HepG2 (cell line): Measurements from ENCODE around the gene EFEMP2. TPM values are rescaled to one million over a fixed set of nuclear protein-coding genes. Genes with fewer than 3 reads are reported as not detected.

Experiments
- ATAC-seq: fragments of 200-7000 bp; cut with Tn5 transposase; 3 replicates; pipeline ENCODE4 v1.9.1; 2020; ENCODE audit warnings: mild to moderate bottlenecking, moderate library complexity
- BruUV-seq: library from RNA; stranded (reverse); fragments of 400-500 nt; replicated peaks from 2 replicates; lab custom pipeline; 2021; lab: Mats Ljungman, UMichigan
- CTCF ChIA-PET: fragments of 300-600 bp; formaldehyde crosslinking; extraction: SDS; loops from one replicate; lab custom pipeline; 2021; ENCODE audit warnings: low total read pairs, inconsistent platforms, low intra/inter-chr PET ratio; lab: Yijun Ruan, JAX
- POLR2A ChIA-PET: fragments of 350-600 bp; sonication (Branson Sonifier 250); formaldehyde crosslinking; loops from one replicate; lab custom pipeline; 2020; ENCODE audit warnings: antibody characterized with exemption, inconsistent platforms; lab: Yijun Ruan, JAX
- DNase-seq: peaks from one replicate; pipeline ENCODE4 v3.0.0-alpha.2; 2015; ENCODE audit warnings: low spot score
- FAIRE-seq: peaks from 3 replicates; lab custom pipeline; 2011; peaks lifted over from hg19 to GRCh38; lab: Jason Lieb, UNC
- H2AFZ ChIP-seq: one replicate; pipeline ENCODE4 v1.6.1; 2011; ENCODE audit warnings: low read length, inconsistent platforms
- H3K27ac ChIP-seq: fragments of 300-600 bp; 3 replicates; pipeline ENCODE4 v1.8.0; 2011; ENCODE audit warnings: mixed run types, mild to moderate bottlenecking, mixed read lengths, low read length, inconsistent platforms; ENCODE audit not compliant: insufficient read depth; ENCODE audit errors: extremely low read length
- H3K27me3 ChIP-seq, 2 experiments: fragments of 200-600 bp in 1 of 2; 2 replicates in 1 of 2; 3 replicates in 1 of 2; pipeline versions ENCODE4 v1.6.0 to v1.8.0; 2011; ENCODE audit warnings: low read length in 2 of 2, mild to moderate bottlenecking in 2 of 2, moderate library complexity in 2 of 2, inconsistent platforms in 1 of 2; ENCODE audit not compliant: insufficient read depth in 2 of 2, control insufficient read depth in 1 of 2
- H3K36me3 ChIP-seq, 2 experiments: fragments of 200-600 bp in 1 of 2; replicated peaks in 1 of 2; 2 replicates in 1 of 2; 3 replicates in 1 of 2; pipeline versions ENCODE4 v1.5.1 to v1.8.0; 2011; ENCODE audit warnings: low read length in 2 of 2, inconsistent platforms in 1 of 2; ENCODE audit not compliant: insufficient read depth in 2 of 2, control insufficient read depth in 1 of 2
- H3K4me1 ChIP-seq: 2 replicates; pipeline ENCODE4 v1.5.1; 2012; ENCODE audit warnings: low read length, inconsistent platforms; ENCODE audit not compliant: insufficient read depth
- H3K4me2 ChIP-seq: 2 replicates; pipeline ENCODE4 v1.6.0; 2011; ENCODE audit warnings: low read depth, low read length, inconsistent platforms
- H3K4me3 ChIP-seq, 3 experiments: fragments of 200-600 bp in 1 of 3; sonication (generic), shearing (Covaris generic) in 1 of 3; replicated peaks in 1 of 3; 2 replicates each; pipeline ENCODE4 v1.5.1; 2011 to 2016; ENCODE audit warnings: low read length in 3 of 3, inconsistent platforms in 2 of 3, low read depth in 2 of 3, mild to moderate bottlenecking in 2 of 3, control low read depth in 1 of 3, mixed read lengths in 1 of 3; ENCODE audit not compliant: insufficient read depth in 1 of 3
- H3K79me2 ChIP-seq: one replicate; pipeline ENCODE4 v1.6.1; 2011; ENCODE audit warnings: low read length, inconsistent platforms; ENCODE audit not compliant: insufficient read depth
- H3K9ac ChIP-seq: 2 replicates; pipeline ENCODE4 v1.6.0; 2011; ENCODE audit warnings: mild to moderate bottlenecking, low read depth, low read length, inconsistent platforms; ENCODE audit not compliant: insufficient read depth
- H3K9me3 ChIP-seq: 2 replicates; pipeline ENCODE4 v1.5.1; 2012; ENCODE audit warnings: mild to moderate bottlenecking, low read length
- H4K20me1 ChIP-seq: 2 replicates; pipeline ENCODE4 v1.6.0; 2011; ENCODE audit warnings: inconsistent platforms, mild to moderate bottlenecking, low read length, moderate library complexity; ENCODE audit not compliant: insufficient read depth
- MXD1 ChIP-seq: sonication (generic); formaldehyde crosslinking; IDR thresholded peaks from 2 replicates; pipeline ENCODE4 v1.4.0; 2020; ENCODE audit warnings: mild to moderate bottlenecking, missing genetic modification reagents
- SMC3 ChIP-seq: IDR thresholded peaks from 2 replicates; pipeline ENCODE4 v1.6.1; 2011; ENCODE audit warnings: low read length, improper control_type of control experiment
- TFE3 ChIP-seq: IDR thresholded peaks from 2 replicates; pipeline ENCODE4 v1.6.1; 2016
- WGBS: methylation state at CpG from one replicate; pipeline ENCODE4 v1.1.6; 2017; ENCODE audit warnings: low lambda C conversion rate; 5-methylcytosine and 5-hydroxymethylcytosine counted together
- in situ Hi-C: cut with HindIII; loops from 2 replicates; pipeline ENCODE4 v1.10.0; 2017; ENCODE audit warnings: low pct_unique_long_range_greater_than_20kb; ENCODE audit not compliant: extremely low pct_ligation_motif_present
- intact Hi-C: fragments of 100-400 bp; cut with micrococcal nuclease; formaldehyde crosslinking; loops from one replicate; pipeline ENCODE4 v1.10.0; 2022; ENCODE audit not compliant: unreplicated experiment
- polyA plus RNA-seq, 8 experiments: library from polyadenylated mRNA; depleted of rRNA in 3 of 8; stranded (reverse) in 7 of 8; unstranded in 1 of 8; fragments of >200 nt; fragmentation: Illumina TruSeq in 4 of 8; extraction: Trizol in 4 of 8; gene quantifications; 2 replicates each; pipeline versions ENCODE4 v1.2.1 to v1.2.3, GENCODE V29; 2011 to 2016; ENCODE audit warnings: low read depth in 4 of 8, missing spikeins in 1 of 8, mixed read lengths in 1 of 8; ENCODE audit not compliant: insufficient read depth in 1 of 8
- total RNA-seq, 5 experiments: library from RNA; depleted of rRNA; stranded (reverse); fragments of >200 nt; fragmentation: Illumina TruSeq; extraction: Trizol; gene quantifications; 2 replicates each; pipeline ENCODE4 v1.2.3, GENCODE V29; 2016; ENCODE audit warnings: low read depth in 1 of 5

Gene EFEMP2
- total and polyA plus RNA-seq, 2 of the 13 experiments (the other 11 are each of a cell fraction or from before 2014, with no cell fraction given): 7.4 to 29.7 TPM

- no peaks in the 10 kb centered on the region for H3K79me2 ChIP-seq
- peaks cover 39% of the 10 kb centered on the region for H3K4me1 ChIP-seq
- WGBS: 94% methylated on average over 10 of the region's 13 CpGs
- intact Hi-C loops: no loop called here
- no peaks in the 10 kb centered on the region for H3K9me3 ChIP-seq
- no peaks in the 10 kb centered on the region; a peak in 1 of 5 replicates for H3K27me3 ChIP-seq
- ATAC-seq: no peak
- ChIA-PET CTCF (interaction anchor here (1.7 to 2.9 kb wide), 3 partner anchors 23 to 177 kb away, joined by 6 to 77 read pairs (median 7); partner anchors contain the start of gene MUS81), POLR2A (no interaction called here)
- in situ Hi-C loops: loop anchor here (5.0 kb wide), 1 partner anchor 104 kb away; no protein-coding TSS in a partner anchor
- H3K27ac ChIP-seq: no peak overlapping the region
- H4K20me1 ChIP-seq: no peaks in the 10 kb centered on the region
- no peak overlapping the region for H3K9ac ChIP-seq
- peaks cover 4 to 19% of the 10 kb centered on the region in 2 experiments; a peak in 4 of 5 replicates for H3K36me3 ChIP-seq
- TF ChIP-seq TFE3 (CRISPR knock-in tag) (no peak), MXD1 (CRISPR knock-in tag) (no peak), SMC3 (no peak)
- DNase-seq: no peak
- no TSS peak for BruUV-seq
- no peak for FAIRE-seq
- H3K4me2 ChIP-seq: no peak overlapping the region
- H3K4me3 ChIP-seq: no peak overlapping the region
- no peak overlapping the region for H2AFZ ChIP-seq
Measured at GRCh38 chr11:65883058-65883761, 10.6 kb upstream of the EFEMP2 start.
